H9 (cell line): ENCODE measurements around the gene CXCL3. TPM values are rescaled to one million over a fixed set of nuclear protein-coding genes. Genes with fewer than 3 reads are reported as not detected.

Source experiments
- DNase-seq: peaks from one replicate; pipeline ENCODE4 v3.0.0-alpha.2; 2017
- H2AFZ ChIP-seq: one replicate; pipeline ENCODE4 v1.6.1; 2013; ENCODE audit warnings: mild to moderate bottlenecking, low read length, control low read depth, moderate library complexity
- H2AK5ac ChIP-seq: 2 replicates; pipeline ENCODE4 v1.6.1; 2013; ENCODE audit warnings: low read length, control low read depth, mixed read lengths; ENCODE audit not compliant: insufficient read length
- H2BK120ac ChIP-seq: one replicate; pipeline ENCODE4 v1.6.1; 2013; ENCODE audit warnings: low read depth, mild to moderate bottlenecking, low read length, control low read depth, inconsistent platforms; ENCODE audit not compliant: poor library complexity, severe bottlenecking
- H2BK12ac ChIP-seq: 2 replicates; pipeline ENCODE4 v1.6.1; 2013; ENCODE audit warnings: low read length, control low read depth, mixed read lengths, low read depth; ENCODE audit not compliant: insufficient read length
- H2BK15ac ChIP-seq: 2 replicates; pipeline ENCODE4 v1.6.1; 2013; ENCODE audit warnings: low read depth, low read length, control low read depth
- H2BK20ac ChIP-seq: one replicate; pipeline ENCODE4 v1.6.1; 2013; ENCODE audit warnings: low read depth, mild to moderate bottlenecking, low read length, control low read depth, inconsistent platforms; ENCODE audit not compliant: poor library complexity, severe bottlenecking
- H2BK5ac ChIP-seq: 2 replicates; pipeline ENCODE4 v1.6.1; 2013; ENCODE audit warnings: low read length, control low read depth, mixed read lengths; ENCODE audit not compliant: insufficient read length
- H3K14ac ChIP-seq: 2 replicates; pipeline ENCODE4 v1.6.1; 2013; ENCODE audit warnings: low read length, control low read depth; ENCODE audit not compliant: insufficient read depth
- H3K18ac ChIP-seq: 2 replicates; pipeline ENCODE4 v1.6.1; 2013; ENCODE audit warnings: low read depth, mild to moderate bottlenecking, mixed read lengths, low read length, control low read depth; ENCODE audit not compliant: insufficient read length
- H3K23ac ChIP-seq: 2 replicates; pipeline ENCODE4 v1.6.1; 2013; ENCODE audit warnings: low read length, control low read depth, mixed read lengths, low read depth; ENCODE audit not compliant: insufficient read length
- H3K23me2 ChIP-seq: 2 replicates; pipeline ENCODE4 v1.6.1; 2013; ENCODE audit warnings: low read depth, mild to moderate bottlenecking, mixed read lengths, low read length, control low read depth; ENCODE audit not compliant: insufficient read length, poor library complexity, severe bottlenecking
- H3K27ac ChIP-seq: 2 replicates; pipeline ENCODE4 v1.5.1; 2013; ENCODE audit warnings: low read length, control low read depth, mixed read lengths, low read depth; ENCODE audit not compliant: insufficient read length
- H3K27me3 ChIP-seq: 2 replicates; pipeline ENCODE4 v1.6.1; 2013; ENCODE audit warnings: low read length, control low read depth, inconsistent platforms; ENCODE audit not compliant: insufficient read depth
- H3K4ac ChIP-seq: 2 replicates; pipeline ENCODE4 v1.6.1; 2013; ENCODE audit warnings: low read depth, mild to moderate bottlenecking, control low read depth, inconsistent platforms, low read length, moderate library complexity
- H3K4me1 ChIP-seq: 2 replicates; pipeline ENCODE4 v1.6.1; 2013; ENCODE audit warnings: low read length, control low read depth, inconsistent platforms; ENCODE audit not compliant: insufficient read depth
- H3K4me2 ChIP-seq: 2 replicates; pipeline ENCODE4 v1.6.1; 2013; ENCODE audit warnings: low read length, control low read depth, mixed read lengths; ENCODE audit not compliant: insufficient read length, insufficient read depth
- H3K56ac ChIP-seq: 2 replicates; pipeline ENCODE4 v1.6.1; 2013; ENCODE audit warnings: low read depth, mild to moderate bottlenecking, mixed read lengths, low read length, control low read depth; ENCODE audit not compliant: insufficient read length
- H3K79me1 ChIP-seq: 2 replicates; pipeline ENCODE4 v1.6.1; 2013; ENCODE audit warnings: low read depth, mild to moderate bottlenecking, moderate library complexity, low read length, control low read depth, inconsistent platforms; ENCODE audit not compliant: insufficient read depth, poor library complexity, severe bottlenecking
- H3K79me2 ChIP-seq: 2 replicates; pipeline ENCODE4 v1.6.1; 2013; ENCODE audit warnings: low read length, control low read depth, inconsistent platforms; ENCODE audit not compliant: insufficient read depth
- H3K9ac ChIP-seq: 2 replicates; pipeline ENCODE4 v1.6.1; 2013; ENCODE audit warnings: low read length, control low read depth, mixed read lengths; ENCODE audit not compliant: insufficient read length; ENCODE audit errors: extremely low read depth
- H3K9me3 ChIP-seq: one replicate; pipeline ENCODE4 v1.6.1; 2013; ENCODE audit warnings: low read depth, low read length, inconsistent platforms; ENCODE audit not compliant: control insufficient read depth
- H3T11ph ChIP-seq: one replicate; pipeline ENCODE4 v1.6.1; 2013; ENCODE audit warnings: mild to moderate bottlenecking, low read length, control low read depth, inconsistent platforms
- H4K20me1 ChIP-seq: one replicate; pipeline ENCODE4 v1.6.1; 2013; ENCODE audit not compliant: control insufficient read depth, insufficient read length, insufficient read depth
- H4K5ac ChIP-seq: 2 replicates; pipeline ENCODE4 v1.6.1; 2013; ENCODE audit warnings: low read depth, mild to moderate bottlenecking, mixed read lengths, low read length, control low read depth; ENCODE audit not compliant: insufficient read length
- H4K8ac ChIP-seq: replicated peaks from 2 replicates; pipeline ENCODE4 v1.6.1; 2013; ENCODE audit warnings: low read length, control low read depth, mixed read lengths, low read depth; ENCODE audit not compliant: insufficient read length
- H4K91ac ChIP-seq: 2 replicates; pipeline ENCODE4 v1.6.1; 2013; ENCODE audit warnings: low read depth, mild to moderate bottlenecking, moderate library complexity, mixed read lengths, low read length, control low read depth; ENCODE audit not compliant: insufficient read length
- H3K27ac Mint-ChIP-seq, 3 experiments: 2 replicates in 2 of 3; 3 replicates in 1 of 3; pipeline ENCODE4 v1.8.0; 2020 to 2021; ENCODE audit warnings: mixed read lengths in 3 of 3, mild to moderate bottlenecking in 1 of 3, moderate library complexity in 1 of 3
- H3K27me3 Mint-ChIP-seq: 2 replicates; pipeline ENCODE4 v1.8.0; 2021; ENCODE audit warnings: low read depth, mild to moderate bottlenecking, moderate library complexity, mixed read lengths
- H3K36me3 Mint-ChIP-seq, 3 experiments: 2 replicates in 2 of 3; 3 replicates in 1 of 3; pipeline ENCODE4 v1.8.0; 2020 to 2021; ENCODE audit warnings: low read depth in 3 of 3, mixed read lengths in 3 of 3; ENCODE audit not compliant: insufficient read depth in 1 of 3
- H3K4me1 Mint-ChIP-seq, 2 experiments: 2 replicates each; pipeline ENCODE4 v1.8.0; 2020; ENCODE audit warnings: mixed read lengths in 2 of 2
- H3K4me3 Mint-ChIP-seq, 2 experiments: 2 replicates in 1 of 2; 3 replicates in 1 of 2; pipeline ENCODE4 v1.8.0; 2020 to 2021; ENCODE audit warnings: mild to moderate bottlenecking in 2 of 2, mixed read lengths in 2 of 2, moderate library complexity in 1 of 2
- H3K9me3 Mint-ChIP-seq, 2 experiments: 2 replicates in 1 of 2; 3 replicates in 1 of 2; pipeline ENCODE4 v1.8.0; 2020; ENCODE audit warnings: mild to moderate bottlenecking in 2 of 2, mixed read lengths in 2 of 2, moderate library complexity in 1 of 2
- CTCF ChIP-seq: fragments of 200-600 bp; sonication (generic); conservative IDR thresholded peaks from 3 replicates; pipeline ENCODE4 v1.8.0; 2021; ENCODE audit warnings: antibody characterized with exemption, mild to moderate bottlenecking
- WGBS: extraction: QIAGEN DNeasy Blood & Tissue Kit; methylation state at CpG from one replicate; pipeline ENCODE4 v1.1.7; 2013; ENCODE audit warnings: missing lambda C conversion rate, low lambda C conversion rate, mixed read lengths; ENCODE audit not compliant: insufficient read length; ENCODE audit errors: extremely low coverage; 5-methylcytosine and 5-hydroxymethylcytosine counted together
- total RNA-seq: library from RNA; stranded (reverse); gene quantifications from 2 replicates; pipeline ENCODE4 v1.2.1, GENCODE V29; 2021

CXCL3 gene
- total RNA-seq, 1 experiment from 2014 or later, result 3.7 TPM

- Histone ChIP-seq H3K4ac (no peak overlapping the region), H4K91ac (no peak overlapping the region), H2AK5ac (no peak overlapping the region), H3K4me2 (no peak overlapping the region), H3K56ac (no peak overlapping the region), H3K23ac (no peak overlapping the region), H2BK12ac (no peak overlapping the region), H4K8ac (no peak overlapping the region), H2BK20ac (no peak overlapping the region), H2BK15ac (no peak overlapping the region), H3K79me1 (no peaks in the 10 kb centered on the region), H3K23me2 (no peaks in the 10 kb centered on the region), H3K27ac (no peak overlapping the region), H3K9ac (no peak overlapping the region), H2BK120ac (no peak overlapping the region), H3K27me3 (no peaks in the 10 kb centered on the region), H2BK5ac (no peak overlapping the region), H4K20me1 (no peaks in the 10 kb centered on the region), H3K9me3 (no peaks in the 10 kb centered on the region), H3K79me2 (no peaks in the 10 kb centered on the region), H3K14ac (no peak overlapping the region), H3K18ac (no peak overlapping the region), H4K5ac (no peak overlapping the region), H2AFZ (no peak overlapping the region), H3K4me1 (no peaks in the 10 kb centered on the region), H3T11ph (no peak overlapping the region)
- no peak for DNase-seq
- H3K9me3 Mint-ChIP-seq, result peaks cover 3% of the 10 kb centered on the region in 2 experiments; a peak in 4 of 5 replicates
- WGBS, result no CpG with 5 or more reads among the region's 2 CpGs
- H3K4me3 Mint-ChIP-seq, result no peak overlapping the region
- no peak overlapping the region for H3K27ac Mint-ChIP-seq
- peaks cover 0 to 6% (median 4%) of the 10 kb centered on the region in 3 experiments; a peak in 4 of 7 replicates for H3K36me3 Mint-ChIP-seq
- no peaks in the 10 kb centered on the region for H3K27me3 Mint-ChIP-seq
- no peaks in the 10 kb centered on the region for H3K4me1 Mint-ChIP-seq
- no peak for TF ChIP-seq CTCF
Observed at GRCh38 chr4:74023709-74024108, 14.8 kb downstream of the CXCL3 start.
